Activated T-helper 1 cell treated with anti-CD3 and anti-CD28 coated beads, Interleukin-12 subunit alpha, Interleukin-12 subunit beta, Interleukin-2, Interleukin-4 antibody, amounts not matched to agents 30 ng/mL and 10 ng/mL and 1 ng/mL, durations not matched to agents 14 hours and 24 hours and 36 hours (primary cell): ENCODE results near the gene DGKQ. TPM values are rescaled to one million over a fixed set of nuclear protein-coding genes. Genes with fewer than 3 reads are reported as not detected.
"Not testable (repeated sequence)": the region's sequence is repeated elsewhere in the genome, so short reads cannot be mapped to it uniquely, and the experiment has no call there.

ENCODE experiments used
- DNase-seq: peaks from one replicate; pipeline ENCODE4 v3.0.0; 2021; ENCODE audit warnings: low spot score
- H3K27ac Mint-ChIP-seq: one replicate; pipeline ENCODE4 v1.8.0; 2021; ENCODE audit warnings: mild to moderate bottlenecking, mixed read lengths
- H3K27me3 Mint-ChIP-seq: one replicate; pipeline ENCODE4 v1.8.0; 2022; ENCODE audit warnings: mild to moderate bottlenecking, moderate library complexity, mixed read lengths; ENCODE audit not compliant: insufficient read depth
- H3K36me3 Mint-ChIP-seq: one replicate; pipeline ENCODE4 v1.8.0; 2021; ENCODE audit warnings: low read depth, mixed read lengths
- H3K4me1 Mint-ChIP-seq: one replicate; pipeline ENCODE4 v1.8.0; 2021; ENCODE audit warnings: low read depth, mixed read lengths
- H3K4me3 Mint-ChIP-seq: one replicate; pipeline ENCODE4 v1.8.0; 2021; ENCODE audit warnings: mild to moderate bottlenecking, moderate library complexity, mixed read lengths
- H3K9me3 Mint-ChIP-seq: one replicate; pipeline ENCODE4 v1.8.0; 2021; ENCODE audit warnings: mixed read lengths
- intact Hi-C: fragments of 100-400 bp; cut with micrococcal nuclease; formaldehyde crosslinking; loops from one replicate; pipeline ENCODE4 v1.15.1; 2024
- total RNA-seq: library from RNA; stranded (reverse); gene quantifications from 2 replicates; pipeline ENCODE4 v1.2.3, GENCODE V29; 2022

The DGKQ gene
- total RNA-seq, 1 donor from 2014 or later = 17.8 TPM

GRCh38 chr4:948101-948935 lies 25.1 kb downstream of the DGKQ start:
- Mint-ChIP-seq H3K9me3 (no peaks in the 10 kb centered on the region), H3K27me3 (no peaks in the 10 kb centered on the region), H3K27ac (no peak overlapping the region), H3K4me1 (no peaks in the 10 kb centered on the region), H3K36me3 (no peaks in the 10 kb centered on the region), H3K4me3 (no peak overlapping the region)
- intact Hi-C loops = no loop called here
- no peak for DNase-seq

- Mint-ChIP-seq H3K27me3 (no peaks in the 10 kb centered on the region), H3K4me3 (no peak overlapping the region), H3K27ac (no peak overlapping the region), H3K36me3 (no peaks in the 10 kb centered on the region), H3K4me1 (no peaks in the 10 kb centered on the region), H3K9me3 (no peaks in the 10 kb centered on the region)
- intact Hi-C loops = no loop called here
- no peak for DNase-seq
Measured at GRCh38 chr4:947491-947971, 25.8 kb downstream of the DGKQ start.

- Mint-ChIP-seq H3K27me3 (no peaks in the 10 kb centered on the region), H3K27ac (no peak overlapping the region), H3K9me3 (no peaks in the 10 kb centered on the region), H3K36me3 (no peaks in the 10 kb centered on the region), H3K4me1 (no peaks in the 10 kb centered on the region), H3K4me3 (no peak overlapping the region)
- DNase-seq = no peak
- intact Hi-C loops = no loop called here
Measured at GRCh38 chr4:946517-947471, 26.6 kb downstream of the DGKQ start.

- Mint-ChIP-seq H3K27ac (no peak overlapping the region), H3K9me3 (no peaks in the 10 kb centered on the region), H3K4me1 (no peaks in the 10 kb centered on the region), H3K4me3 (no peak overlapping the region), H3K36me3 (no peaks in the 10 kb centered on the region), H3K27me3 (no peaks in the 10 kb centered on the region)
- intact Hi-C loops = no loop called here
- DNase-seq = no peak
Measured at GRCh38 chr4:946103-946450, 27.3 kb downstream of the DGKQ start.

GRCh38 chr4:945274-946102 lies 27.9 kb downstream of the DGKQ start:
- intact Hi-C loops = no loop called here
- no peaks in the 10 kb centered on the region for H3K9me3 Mint-ChIP-seq
- H3K4me1 Mint-ChIP-seq = no peaks in the 10 kb centered on the region
- no peak overlapping the region for H3K27ac Mint-ChIP-seq
- no peaks in the 10 kb centered on the region for H3K36me3 Mint-ChIP-seq
- DNase-seq = no peak
- no peaks in the 10 kb centered on the region for H3K27me3 Mint-ChIP-seq
- H3K4me3 Mint-ChIP-seq = no peak overlapping the region

- intact Hi-C loops, H3K9me3 Mint-ChIP-seq, H3K4me3 Mint-ChIP-seq, H3K4me1 Mint-ChIP-seq, H3K27ac Mint-ChIP-seq, H3K27me3 Mint-ChIP-seq, DNase-seq, H3K36me3 Mint-ChIP-seq: not testable (repeated sequence)
Measured at GRCh38 chr4:939508-939907, 33.9 kb downstream of the DGKQ start.

GRCh38 chr4:932713-933070 lies 40.7 kb downstream of the DGKQ start:
- no peak for DNase-seq
- H3K27me3 Mint-ChIP-seq = no peaks in the 10 kb centered on the region
- intact Hi-C loops = loop anchor here (1.0 to 5.0 kb wide), 10 partner anchors 8 to 925 kb away; partner anchors contain the start of genes ATP5ME, DGKQ, LETM1 and MYL5
- H3K9me3 Mint-ChIP-seq = no peaks in the 10 kb centered on the region
- peaks cover 3% of the 10 kb centered on the region for H3K36me3 Mint-ChIP-seq
- H3K4me1 Mint-ChIP-seq = peaks cover 34% of the 10 kb centered on the region
- H3K4me3 Mint-ChIP-seq = peak overlapping the region; percentile 97
- peak overlapping the region; percentile 90 for H3K27ac Mint-ChIP-seq

GRCh38 chr4:931960-932712 lies 41.2 kb downstream of the DGKQ start, which contains the start of the genes GAK and TMEM175:
TSS of gene GAK (minus strand) at chr4:932316. CDS start at chr4:932187, 129 bp downstream.
TSS of gene TMEM175 (plus strand) at chr4:932460. CDS start at chr4:947740, 15,280 bp downstream.
- Mint-ChIP-seq H3K36me3 (peaks cover 3% of the 10 kb centered on the region), H3K4me3 (peak within 1 kb of the TSS; percentile 97), H3K9me3 (no peaks in the 10 kb centered on the region), H3K27ac (peak within 1 kb of the TSS; percentile 90), H3K4me1 (peaks cover 34% of the 10 kb centered on the region), H3K27me3 (no peaks in the 10 kb centered on the region)
- peak; percentile 99 for DNase-seq
- intact Hi-C loops = loop anchor here (1.0 to 5.0 kb wide), 10 partner anchors 8 to 925 kb away; partner anchors contain the start of genes ATP5ME, DGKQ, LETM1 and MYL5

GRCh38 chr4:931194-931959 lies 42.0 kb downstream of the DGKQ start:
- intact Hi-C loops = loop anchor here (5.0 kb wide), 3 partner anchors 189 to 926 kb away; partner anchors contain the start of gene LETM1
- Mint-ChIP-seq H3K27me3 (no peaks in the 10 kb centered on the region), H3K27ac (peak overlapping the region; percentile 90), H3K4me3 (peak overlapping the region; percentile 97), H3K36me3 (peaks cover 3% of the 10 kb centered on the region), H3K9me3 (no peaks in the 10 kb centered on the region), H3K4me1 (peaks cover 35% of the 10 kb centered on the region)
- DNase-seq = no peak

- peaks cover 40% of the 10 kb centered on the region for H3K4me1 Mint-ChIP-seq
Measured at GRCh38 chr4:930827-931193, 42.6 kb downstream of the DGKQ start.

GRCh38 chr4:930028-930551 lies 43.3 kb downstream of the DGKQ start:
- Mint-ChIP-seq H3K36me3 (peaks cover 7% of the 10 kb centered on the region), H3K4me3 (peak overlapping the region; percentile 97), H3K27ac (peak overlapping the region; percentile 90), H3K9me3 (no peaks in the 10 kb centered on the region), H3K4me1 (peaks cover 44% of the 10 kb centered on the region), H3K27me3 (no peaks in the 10 kb centered on the region)
- intact Hi-C loops = loop anchor here (1.0 to 5.0 kb wide), 4 partner anchors 51 to 927 kb away; partner anchors contain the start of gene LETM1
- DNase-seq = no peak

More at GRCh38 chr4:930827-931193, 42.6 kb downstream of the DGKQ start:
- Mint-ChIP-seq H3K27ac (peak overlapping the region; percentile 90), H3K27me3 (no peaks in the 10 kb centered on the region), H3K9me3 (no peaks in the 10 kb centered on the region), H3K36me3 (peaks cover 7% of the 10 kb centered on the region), H3K4me3 (peak overlapping the region; percentile 97)
- DNase-seq = no peak
- intact Hi-C loops = loop anchor here (1.0 to 5.0 kb wide), 4 partner anchors 52 to 926 kb away; partner anchors contain the start of gene LETM1
